ENCODE results near the gene SINHCAF. TPM values are rescaled to one million over a fixed set of nuclear protein-coding genes. Genes with fewer than 3 reads are reported as not detected.

SINHCAF gene
- total RNA-seq, 1 donor from 2014 or later: 391 TPM

- Mint-ChIP-seq H3K4me1 (ENCODE audit: low read depth) (peaks cover 32% of the 10 kb centered on the region), H3K27ac (peak overlapping the region; percentile 12)
- no peak for TF ChIP-seq CTCF (IDR thresholded peaks at IDR 0.05; ENCODE audit: unreplicated experiment)
These were observed 14.2 kb downstream of the SINHCAF start for GRCh38 chr12:31311634-31312258.

DNA sequence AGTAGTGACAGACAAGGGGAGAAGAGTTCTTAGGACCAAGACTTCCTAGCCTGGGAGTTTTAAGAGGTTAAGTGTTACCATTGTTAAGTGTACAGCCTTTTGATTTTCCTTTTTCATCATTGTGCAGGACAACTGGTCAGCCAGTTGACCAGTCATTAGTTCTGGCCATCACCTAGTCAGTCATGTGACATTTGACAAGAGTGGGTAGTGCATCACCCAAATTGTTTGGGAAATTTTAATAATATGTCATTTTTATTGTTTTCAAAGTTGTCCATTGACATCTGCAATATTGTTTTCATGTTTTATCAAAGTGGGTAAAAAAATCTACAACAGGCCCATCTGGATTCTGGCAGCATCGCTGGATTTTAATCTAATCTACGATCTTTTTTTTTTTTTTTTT is 15.5 kb downstream of the SINHCAF start:
- peak overlapping the region; percentile 23 for H3K27ac Mint-ChIP-seq
- no peak overlapping the region for H3K4me3 Mint-ChIP-seq (ENCODE audit: low read depth)
- no peak for DNase-seq (ENCODE audit: low spot score, unreplicated experiment)
- peaks cover 56% of the 10 kb centered on the region for H3K36me3 Mint-ChIP-seq (ENCODE audit: insufficient read depth)
- peaks cover 19% of the 10 kb centered on the region for H3K9me3 Mint-ChIP-seq (ENCODE audit: low read depth)
- H3K27me3 Mint-ChIP-seq: no peaks in the 10 kb centered on the region
- no peak for TF ChIP-seq CTCF (IDR thresholded peaks at IDR 0.05; ENCODE audit: unreplicated experiment)
- peaks cover 27% of the 10 kb centered on the region for H3K4me1 Mint-ChIP-seq (ENCODE audit: low read depth)

More at GRCh38 chr12:31311634-31312258, 14.2 kb downstream of the SINHCAF start:
- H3K9me3 Mint-ChIP-seq (ENCODE audit: low read depth): peaks cover 15% of the 10 kb centered on the region
- H3K27me3 Mint-ChIP-seq: no peaks in the 10 kb centered on the region
- DNase-seq (ENCODE audit: low spot score, unreplicated experiment): no peak
- peaks cover 48% of the 10 kb centered on the region for H3K36me3 Mint-ChIP-seq (ENCODE audit: insufficient read depth)
- no peak overlapping the region for H3K4me3 Mint-ChIP-seq (ENCODE audit: low read depth)

DNA sequence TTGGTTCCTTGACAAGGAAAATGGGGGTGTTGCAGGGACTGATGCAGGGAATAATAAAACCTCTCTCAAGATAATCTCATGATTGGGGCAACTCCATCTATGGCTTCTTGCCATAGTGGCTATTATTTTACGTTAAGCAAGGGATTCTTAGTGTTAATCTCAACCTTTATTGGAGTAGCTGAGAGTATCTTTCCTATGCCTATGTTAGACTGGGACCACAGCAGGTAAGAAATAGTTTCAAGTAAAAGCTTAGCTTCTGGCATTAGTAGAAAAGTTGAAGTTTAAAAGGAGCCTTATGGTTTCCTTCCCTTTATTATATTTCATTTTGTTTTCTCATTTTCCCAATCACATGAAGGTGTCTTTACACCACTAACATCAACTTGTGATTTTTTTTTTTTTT is 16.7 kb downstream of the SINHCAF start:
- Mint-ChIP-seq H3K4me1 (ENCODE audit: low read depth) (peaks cover 29% of the 10 kb centered on the region), H3K4me3 (ENCODE audit: low read depth) (no peak overlapping the region), H3K36me3 (ENCODE audit: insufficient read depth) (peaks cover 63% of the 10 kb centered on the region), H3K27me3 (no peaks in the 10 kb centered on the region), H3K27ac (peak overlapping the region; percentile 62), H3K9me3 (ENCODE audit: low read depth) (peaks cover 19% of the 10 kb centered on the region)
- no peak for TF ChIP-seq CTCF (IDR thresholded peaks at IDR 0.05; ENCODE audit: unreplicated experiment)
- DNase-seq (ENCODE audit: low spot score, unreplicated experiment): no peak

DNA sequence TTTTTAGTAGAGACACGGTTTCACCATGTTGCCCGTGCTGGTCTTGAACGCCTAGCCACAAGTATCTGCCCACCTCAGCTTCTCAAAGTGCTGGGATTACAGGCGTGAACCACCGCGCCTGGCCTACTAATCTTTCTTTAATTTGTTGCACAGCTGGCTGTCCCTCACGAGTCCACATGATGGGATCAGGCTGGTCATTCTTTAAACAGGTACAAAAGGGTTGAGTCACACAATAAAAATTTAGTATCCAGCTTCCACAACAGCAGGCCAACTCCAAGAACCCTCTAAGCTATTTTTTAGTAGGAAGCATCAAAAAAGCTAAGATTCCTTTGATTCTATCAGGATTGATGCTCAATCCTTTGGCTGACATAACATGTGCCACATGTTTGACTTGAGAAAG is 17.8 kb downstream of the SINHCAF start:
- H3K36me3 Mint-ChIP-seq (ENCODE audit: insufficient read depth): peaks cover 67% of the 10 kb centered on the region
- no peak for DNase-seq (ENCODE audit: low spot score, unreplicated experiment)
- peaks cover 36% of the 10 kb centered on the region for H3K4me1 Mint-ChIP-seq (ENCODE audit: low read depth)
- TF ChIP-seq CTCF (IDR thresholded peaks at IDR 0.05; ENCODE audit: unreplicated experiment): no peak
- peaks cover 15% of the 10 kb centered on the region for H3K9me3 Mint-ChIP-seq (ENCODE audit: low read depth)
- H3K4me3 Mint-ChIP-seq (ENCODE audit: low read depth): no peak overlapping the region
- no peaks in the 10 kb centered on the region for H3K27me3 Mint-ChIP-seq
- H3K27ac Mint-ChIP-seq: peak overlapping the region; percentile 69

DNA sequence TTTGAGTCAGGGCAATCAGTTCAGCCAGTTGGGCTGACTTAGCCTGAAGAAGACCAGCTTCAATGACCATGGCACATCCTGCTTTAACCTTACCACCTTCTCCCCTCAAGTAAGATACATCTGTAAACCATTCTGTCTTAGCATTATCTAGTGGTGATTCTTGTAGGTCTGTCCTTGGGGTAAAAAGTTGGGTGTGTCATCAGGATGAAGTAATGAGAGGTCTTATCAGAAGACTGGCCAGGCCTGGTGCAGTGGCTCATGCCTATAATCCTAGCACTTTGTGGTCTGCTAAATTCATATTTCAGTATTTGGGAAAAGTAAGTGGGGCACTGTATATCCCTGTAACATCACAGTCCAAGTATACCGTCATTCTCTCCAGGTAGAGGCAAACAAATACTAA is 19.1 kb downstream of the SINHCAF start:
- H3K9me3 Mint-ChIP-seq (ENCODE audit: low read depth): peaks cover 8% of the 10 kb centered on the region

More for the DNA sequence above, 19.1 kb downstream of the SINHCAF start:
- DNase-seq (ENCODE audit: low spot score, unreplicated experiment): no peak
- Mint-ChIP-seq H3K4me3 (ENCODE audit: low read depth) (no peak overlapping the region), H3K27me3 (no peaks in the 10 kb centered on the region), H3K4me1 (ENCODE audit: low read depth) (peaks cover 49% of the 10 kb centered on the region), H3K27ac (no peak overlapping the region), H3K36me3 (ENCODE audit: insufficient read depth) (peaks cover 58% of the 10 kb centered on the region)
- TF ChIP-seq CTCF (IDR thresholded peaks at IDR 0.05; ENCODE audit: unreplicated experiment): no peak
